HCT116 (cell line): ENCODE data around the gene PDILT.

Experiments
- CEBPB ChIP-seq: IDR thresholded peaks from 2 replicates; pipeline ENCODE4 v1.6.1; 2012; ENCODE audit warnings: low read depth
- CTCF ChIP-seq, 3 experiments: fragments of 200-600 bp in 1 of 3; sonication (generic) in 1 of 3; IDR thresholded peaks in 2 of 3; conservative IDR thresholded peaks in 1 of 3; 2 replicates each; pipeline ENCODE4 v1.5.1; 2012 to 2017; ENCODE audit warnings: low read depth in 2 of 3, low read length in 2 of 3, antibody characterized with exemption in 1 of 3, borderline replicate concordance in 1 of 3, control low read depth in 1 of 3, mild to moderate bottlenecking in 1 of 3, mixed read lengths in 1 of 3, mixed run types in 1 of 3, moderate library complexity in 1 of 3; ENCODE audit not compliant: insufficient read depth in 1 of 3
- EZH2 ChIP-seq: fragments of 200-600 bp; sonication (generic); IDR thresholded peaks from 2 replicates; pipeline ENCODE4 v1.6.1; 2017; ENCODE audit warnings: antibody characterized with exemption, mixed run types
- EZH2phosphoT487 ChIP-seq: fragments of 200-600 bp; IDR thresholded peaks from 2 replicates; pipeline ENCODE4 v1.6.1; 2018; ENCODE audit warnings: antibody characterized with exemption, borderline replicate concordance
- JUND ChIP-seq: IDR thresholded peaks from 2 replicates; pipeline ENCODE4 v1.6.1; 2012
- MAX ChIP-seq: IDR thresholded peaks from 2 replicates; pipeline ENCODE4 v1.6.1; 2012
- POLR2AphosphoS5 ChIP-seq: IDR thresholded peaks from 2 replicates; pipeline ENCODE4 v1.6.1; 2011; ENCODE audit warnings: mild to moderate bottlenecking, low read depth, low read length, moderate library complexity
- RAD21 ChIP-seq: IDR thresholded peaks from 2 replicates; pipeline ENCODE4 v1.6.1; 2012; ENCODE audit warnings: low read depth, mild to moderate bottlenecking
- SIN3A ChIP-seq: IDR thresholded peaks from 2 replicates; pipeline ENCODE4 v1.6.1; 2012; ENCODE audit warnings: low read depth
- SP1 ChIP-seq: IDR thresholded peaks from 2 replicates; pipeline ENCODE4 v1.6.1; 2012; ENCODE audit warnings: low read depth
- SRF ChIP-seq: IDR thresholded peaks from 2 replicates; pipeline ENCODE4 v1.6.1; 2012; ENCODE audit warnings: low read depth

- TF ChIP-seq CTCF (IDR thresholded peaks at IDR 0.05 in 2 of 3, conservative IDR thresholded peaks at IDR 0.05 in 1 of 3; ENCODE audit: borderline replicate concordance in 1 of 3, insufficient read depth in 1 of 3, low read depth in 2 of 3, low read length in 2 of 3) (no peak), SIN3A (no peak), JUND (no peak), SRF (no peak), EZH2 (no peak), SP1 (no peak), EZH2phosphoT487 (no peak), MAX (no peak), RAD21 (no peak), POLR2AphosphoS5 (no peak), CEBPB (no peak)
These were observed 3.0 kb downstream of the PDILT start for GRCh38 chr16:20401475-20402016.
